ENCODE measurements around the gene ZNF77. TPM values are rescaled to one million over a fixed set of nuclear protein-coding genes. Genes with fewer than 3 reads are reported as not detected.

Gene ZNF77
- total and polyA plus RNA-seq, 8 donors: 0.29 to 65.3 (median 4.2) TPM

- peaks cover 0 to 8% (median 3%) of the 10 kb centered on the region in 4 donors for H3K9me3 ChIP-seq
- TF ChIP-seq CTCF (IDR thresholded peaks at IDR 0.05): no peak
- TF ChIP-seq POLR2A (IDR thresholded peaks at IDR 0.05): no peak
- TF ChIP-seq POLR2AphosphoS5 (IDR thresholded peaks at IDR 0.05): no peak
- no peak for TF ChIP-seq EP300 (IDR thresholded peaks at IDR 0.05)
- H3K4me1 ChIP-seq: peaks cover 0 to 8% (median 3%) of the 10 kb centered on the region in 4 donors
- no peaks in the 10 kb centered on the region for H3K27me3 ChIP-seq
- H3K36me3 ChIP-seq: no peaks in the 10 kb centered on the region
- 83 to 89% (median 86%) methylated on average over 14 of the region's 14 CpGs for WGBS, 5 donors
- H3K27ac ChIP-seq: no peak overlapping the region
- intact Hi-C loops (cut with DNase I; ENCODE audit: low total_unique reads): no loop called here
- no peak for DNase-seq
- no peak overlapping the region for H3K4me3 ChIP-seq
Observed at GRCh38 chr19:2883686-2884439, 60.9 kb downstream of the ZNF77 start.

Other genes with a start within 250 kb of the ZNF77 start
- gene GNG7, start 242.3 kb downstream of the ZNF77 start, total RNA-seq: 10 to 100 TPM in 1 of 5 donors, 1 to 10 TPM in 3, under 1 TPM in 1; 0.58 to 15.1 (median 3.6) TPM
- gene GNG7, start 242.3 kb downstream of the ZNF77 start, polyA plus RNA-seq: 1 to 10 TPM; 3.4 to 7.0 (median 5.0) TPM
- gene DIRAS1, start 223.6 kb downstream of the ZNF77 start, total RNA-seq: 1 to 10 TPM in 2 of 5 donors, under 1 TPM in 2, not detected in 1; 0.73 to 2.9 (median 1.0) TPM
- gene DIRAS1, start 223.6 kb downstream of the ZNF77 start, polyA plus RNA-seq: 1 to 10 TPM; 2.1 to 8.4 (median 2.8) TPM
- 10 to 100 TPM in 2 of 5 donors, 1 to 10 TPM in 2, not detected in 1; 3.6 to 33.6 (median 16.4) TPM for gene SLC39A3, start 205.0 kb downstream of the ZNF77 start, total RNA-seq
- gene SLC39A3, start 205.0 kb downstream of the ZNF77 start, polyA plus RNA-seq: 10 to 100 TPM in 2 of 3 donors, 1 to 10 TPM in 1; 7.3 to 26.7 (median 14.9) TPM
- 100 to 1,000 TPM in 1 of 5 donors, 10 to 100 TPM in 4; 18.5 to 173 (median 41.1) TPM for gene SGTA, start 161.7 kb downstream of the ZNF77 start, total RNA-seq
- 10 to 100 TPM; 46.1 to 64.8 (median 59.3) TPM for gene SGTA, start 161.7 kb downstream of the ZNF77 start, polyA plus RNA-seq
- gene THOP1, start 159.5 kb downstream of the ZNF77 start, total RNA-seq: 100 to 1,000 TPM in 1 of 5 donors, 10 to 100 TPM in 4; 16.1 to 244 (median 50.8) TPM
- gene THOP1, start 159.5 kb downstream of the ZNF77 start, polyA plus RNA-seq: 10 to 100 TPM; 16.2 to 47.9 (median 46.5) TPM
- gene ZNF554, start 125.1 kb downstream of the ZNF77 start, total RNA-seq: 10 to 100 TPM in 2 of 5 donors, 1 to 10 TPM in 2, under 1 TPM in 1; 0.58 to 21.4 (median 7.5) TPM
- 1 to 10 TPM; 1.6 to 2.7 (median 2.2) TPM for gene ZNF554, start 125.1 kb downstream of the ZNF77 start, polyA plus RNA-seq
- 10 to 100 TPM in 1 of 5 donors, 1 to 10 TPM in 3, under 1 TPM in 1; 0.58 to 11.2 (median 2.6) TPM for gene ZNF555, start 103.5 kb downstream of the ZNF77 start, total RNA-seq
- gene ZNF555, start 103.5 kb downstream of the ZNF77 start, polyA plus RNA-seq: 1 to 10 TPM; 1.2 to 2.4 (median 1.9) TPM
- under 1 TPM in 1 of 5 donors, not detected in 4; 0.58 TPM for gene ZNF556, start 77.6 kb downstream of the ZNF77 start, total RNA-seq
- gene ZNF556, start 77.6 kb downstream of the ZNF77 start, polyA plus RNA-seq: under 1 TPM in 2 of 3 donors, not detected in 1; 0.19 to 0.23 TPM
- gene ZNF57, start 44.0 kb downstream of the ZNF77 start, total RNA-seq: 10 to 100 TPM in 4 of 5 donors, under 1 TPM in 1; 0.89 to 42.0 (median 16.5) TPM
- gene ZNF57, start 44.0 kb downstream of the ZNF77 start, polyA plus RNA-seq: 10 to 100 TPM in 1 of 3 donors, 1 to 10 TPM in 2; 7.4 to 11.2 (median 9.5) TPM
- gene TLE6, start 32.6 kb upstream of the ZNF77 start, total RNA-seq: 1 to 10 TPM in 2 of 5 donors, under 1 TPM in 2, not detected in 1; 0.73 to 7.0 (median 1.8) TPM
- 1 to 10 TPM in 2 of 3 donors, under 1 TPM in 1; 0.31 to 3.4 (median 2.7) TPM for gene TLE6, start 32.6 kb upstream of the ZNF77 start, polyA plus RNA-seq
- gene TLE2, start 84.3 kb upstream of the ZNF77 start, total RNA-seq: 10 to 100 TPM; 13.8 to 92.9 (median 47.2) TPM
- gene TLE2, start 84.3 kb upstream of the ZNF77 start, polyA plus RNA-seq: 10 to 100 TPM; 21.4 to 24.1 (median 21.8) TPM
- gene TLE5, start 117.5 kb upstream of the ZNF77 start, total RNA-seq: 100 to 1,000 TPM; 126 to 386 (median 264) TPM
- gene TLE5, start 117.5 kb upstream of the ZNF77 start, polyA plus RNA-seq: 100 to 1,000 TPM; 470 to 688 (median 669) TPM
- gene GNA11, start 149.4 kb upstream of the ZNF77 start, total RNA-seq: 100 to 1,000 TPM in 1 of 5 donors, 10 to 100 TPM in 4; 40.6 to 204 (median 63.4) TPM
- 10 to 100 TPM; 18.9 to 31.3 (median 25.5) TPM for gene GNA11, start 149.4 kb upstream of the ZNF77 start, polyA plus RNA-seq
- gene GNA15, start 191.1 kb upstream of the ZNF77 start, total RNA-seq: 1 to 10 TPM in 2 of 5 donors, under 1 TPM in 1, not detected in 2; 0.45 to 4.8 (median 4.5) TPM
- 10 to 100 TPM in 1 of 3 donors, 1 to 10 TPM in 2; 4.9 to 15.1 (median 7.8) TPM for gene GNA15, start 191.1 kb upstream of the ZNF77 start, polyA plus RNA-seq
- gene S1PR4, start 233.8 kb upstream of the ZNF77 start, total RNA-seq: 10 to 100 TPM in 2 of 5 donors, 1 to 10 TPM in 1, not detected in 2; 4.6 to 22.2 (median 11.6) TPM
- gene S1PR4, start 233.8 kb upstream of the ZNF77 start, polyA plus RNA-seq: 1 to 10 TPM; 1.3 to 2.3 (median 2.2) TPM
- gene NCLN, start 241.0 kb upstream of the ZNF77 start, total RNA-seq: 100 to 1,000 TPM in 2 of 5 donors, 10 to 100 TPM in 3; 16.7 to 381 (median 93.6) TPM
- gene NCLN, start 241.0 kb upstream of the ZNF77 start, polyA plus RNA-seq: 10 to 100 TPM; 42.3 to 45.8 (median 44.6) TPM